Hindlimb muscle (tissue), 1 donor: ENCODE results near the gene GSTCD. TPM values are rescaled to one million over a fixed set of nuclear protein-coding genes. Genes with fewer than 3 reads are reported as not detected.
"Not testable (repeated sequence)": the region's sequence is repeated elsewhere in the genome, so short reads cannot be mapped to it uniquely, and the experiment has no call there.

ENCODE experiments used
- DNase-seq: peaks from one replicate; pipeline ENCODE4 v3.0.0-alpha.2; 2013
- polyA plus RNA-seq: library from polyadenylated mRNA; unstranded; fragments of 120-200 nt; gene quantifications from one replicate; pipeline ENCODE4 v1.2.1, GENCODE V29; 2013; ENCODE audit not compliant: insufficient read length

GSTCD gene
- 7.5 TPM for polyA plus RNA-seq

GRCh38 chr4:105708181-105709080 lies at the start of gene GSTCD, which contains the start of gene INTS12:
Gene GSTCD (plus strand): TSS chr4:105708784. CDS start chr4:105717614, 8,830 bp downstream.
Gene INTS12 (minus strand): TSS chr4:105708689. CDS start chr4:105700005, 8,684 bp downstream.
- peak; percentile 95 for DNase-seq

GRCh38 chr4:105659190-105659589 lies 49.4 kb upstream of the GSTCD start:
- no peak for DNase-seq

GRCh38 chr4:105661028-105661427 lies 47.6 kb upstream of the GSTCD start:
- DNase-seq: no peak

GRCh38 chr4:105662935-105663675 lies 45.5 kb upstream of the GSTCD start:
- DNase-seq: no peak

- no peak for DNase-seq
These were observed 41.9 kb upstream of the GSTCD start for GRCh38 chr4:105666693-105667092.

- DNase-seq: no peak
These were observed 37.9 kb upstream of the GSTCD start for GRCh38 chr4:105670684-105671083.

GRCh38 chr4:105671301-105671700 lies 37.3 kb upstream of the GSTCD start:
- no peak for DNase-seq

- no peak for DNase-seq
These were observed 34.6 kb upstream of the GSTCD start for GRCh38 chr4:105674011-105674410.

GRCh38 chr4:105677709-105678108 lies 30.9 kb upstream of the GSTCD start:
- no peak for DNase-seq

- no peak for DNase-seq
These were observed 29.4 kb upstream of the GSTCD start for GRCh38 chr4:105679186-105679585.

GRCh38 chr4:105683038-105683437 lies 25.5 kb upstream of the GSTCD start:
- no peak for DNase-seq

GRCh38 chr4:105686571-105686970 lies 22.0 kb upstream of the GSTCD start:
- no peak for DNase-seq

GRCh38 chr4:105694812-105695211 lies 13.8 kb upstream of the GSTCD start:
- DNase-seq: not testable (repeated sequence)

GRCh38 chr4:105695832-105696231 lies 12.8 kb upstream of the GSTCD start:
- not testable (repeated sequence) for DNase-seq

GRCh38 chr4:105698607-105699006 lies 10.0 kb upstream of the GSTCD start:
- DNase-seq: no peak

GRCh38 chr4:105707782-105708180 lies 803 bp upstream of the GSTCD start:
- peak; percentile 7 for DNase-seq

- no peak for DNase-seq
These were observed 482 bp downstream of the GSTCD start for GRCh38 chr4:105709081-105709450.

- DNase-seq: no peak
These were observed 1.5 kb downstream of the GSTCD start for GRCh38 chr4:105710012-105710600.

GRCh38 chr4:105710678-105711077 lies 2.1 kb downstream of the GSTCD start:
- DNase-seq: no peak

- DNase-seq: no peak
These were observed 4.2 kb downstream of the GSTCD start for GRCh38 chr4:105712766-105713165.

- no peak for DNase-seq
These were observed 5.5 kb downstream of the GSTCD start for GRCh38 chr4:105714071-105714521.

- DNase-seq: no peak
These were observed 6.3 kb downstream of the GSTCD start for GRCh38 chr4:105714932-105715331.

GRCh38 chr4:105715692-105716278 lies 7.2 kb downstream of the GSTCD start:
- DNase-seq: peak; percentile 15
